IPS DF 19.7 (cell line): ENCODE data around the gene SECTM1.
"Not testable (repeated sequence)": the region's sequence is repeated elsewhere in the genome, so short reads cannot be mapped to it uniquely, and the experiment has no call there.

ENCODE experiments used
- DNase-seq: peaks from one replicate; pipeline ENCODE4 v3.0.0-alpha.2; 2013; ENCODE audit warnings: low read depth, low spot score

SECTM1 gene

DNA sequence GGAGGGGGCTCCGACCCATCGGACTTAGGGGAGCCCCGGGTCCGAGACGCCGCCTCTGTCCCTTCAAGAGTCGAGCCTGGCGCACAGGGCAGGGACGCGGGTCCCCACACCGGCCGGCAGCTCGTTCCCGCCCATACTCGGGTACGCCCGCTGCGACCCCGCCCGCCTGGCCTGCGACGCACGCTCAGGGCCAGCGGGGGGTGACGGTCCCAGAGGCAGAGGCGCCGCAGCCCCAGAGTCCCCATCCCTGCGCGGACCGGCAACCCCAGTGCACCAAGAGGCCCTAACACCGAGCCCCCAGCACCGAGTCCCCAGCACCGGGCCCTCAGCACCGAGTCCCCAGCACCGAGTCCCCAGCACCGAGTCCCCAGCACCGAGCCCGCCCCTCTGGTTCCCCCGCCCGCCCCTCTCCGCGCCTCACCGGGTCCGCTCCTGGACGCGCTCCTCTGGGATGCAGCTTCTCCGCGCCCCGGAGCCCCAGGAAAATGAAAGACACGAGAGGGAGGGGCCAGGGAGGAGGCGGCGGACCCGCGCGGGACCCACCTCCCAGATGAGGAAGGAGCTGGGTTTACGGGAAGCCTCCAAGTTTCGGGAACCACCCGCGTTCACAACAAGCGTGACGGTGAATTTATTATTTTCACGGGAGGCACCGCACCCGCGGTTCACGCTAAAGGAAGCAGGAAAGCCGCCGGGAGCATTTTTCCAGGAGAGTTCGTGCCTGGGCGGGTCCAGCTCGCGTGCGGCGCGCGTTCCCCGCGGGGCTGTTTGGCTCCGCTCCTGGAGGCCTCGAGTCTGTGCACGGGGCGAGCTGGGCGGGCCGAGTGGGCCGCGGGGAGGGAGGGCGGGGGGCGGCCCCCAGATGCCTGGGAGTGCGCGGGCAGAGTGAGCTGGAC, at the start of gene SECTM1:
Gene SECTM1, minus strand, starts transcription at position 488 of the 893 bp plus-strand sequence. CDS start 6,526 bp downstream, outside the sequence.
- DNase-seq, result no peak

DNA sequence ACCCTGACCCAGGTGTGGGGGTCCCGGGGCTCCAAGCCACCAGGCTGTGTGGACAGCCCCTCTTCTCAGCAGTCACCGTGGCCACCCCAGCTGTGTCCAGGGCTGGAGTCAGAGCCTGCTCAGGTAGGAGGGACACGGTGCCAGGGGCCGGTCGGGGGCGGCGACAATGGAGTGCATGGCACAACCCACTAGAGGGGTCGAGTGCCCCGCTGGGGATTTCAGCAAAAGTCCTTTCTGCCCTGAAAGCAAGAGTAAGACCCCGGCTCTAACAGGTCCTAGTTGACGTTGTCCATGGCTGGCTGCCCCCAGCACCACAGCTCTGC, 49.3 kb upstream of the SECTM1 start:
- DNase-seq, result no peak

DNA sequence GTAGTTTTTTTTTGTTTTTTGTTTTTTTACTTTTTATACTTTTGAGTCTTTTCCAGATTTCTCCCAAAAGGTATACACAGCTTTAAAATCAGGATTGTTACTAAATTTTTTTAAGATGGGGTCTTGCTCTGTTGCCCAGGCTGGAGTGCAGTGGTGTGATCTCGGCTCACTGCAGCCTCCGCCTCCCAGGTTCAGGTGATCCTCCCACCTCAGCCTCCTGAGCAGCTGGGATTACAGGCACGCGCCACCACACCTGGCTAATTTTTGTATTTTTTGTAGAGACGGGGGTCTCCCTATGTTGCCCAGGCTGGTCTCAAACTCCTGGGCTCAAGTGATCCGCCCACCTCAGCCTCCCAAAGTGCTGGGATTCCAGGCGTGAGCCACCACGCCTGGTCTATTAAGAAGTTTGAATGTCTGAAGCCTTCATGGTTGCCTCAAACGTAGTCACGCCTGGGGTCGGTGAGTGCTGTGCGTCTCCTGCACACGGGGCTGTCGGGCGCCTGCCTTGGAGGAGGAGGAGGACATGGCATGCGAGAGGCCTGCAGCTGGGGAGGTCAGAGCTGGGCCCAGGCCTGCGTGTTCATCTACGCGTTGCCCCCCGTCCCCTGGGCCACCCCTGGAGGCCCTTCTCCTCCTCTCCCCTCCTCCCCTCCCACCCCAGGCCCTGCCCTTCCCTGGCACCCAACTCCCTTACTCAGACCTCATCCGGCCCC, 48.8 kb upstream of the SECTM1 start:
- DNase-seq, result not testable (repeated sequence)

DNA sequence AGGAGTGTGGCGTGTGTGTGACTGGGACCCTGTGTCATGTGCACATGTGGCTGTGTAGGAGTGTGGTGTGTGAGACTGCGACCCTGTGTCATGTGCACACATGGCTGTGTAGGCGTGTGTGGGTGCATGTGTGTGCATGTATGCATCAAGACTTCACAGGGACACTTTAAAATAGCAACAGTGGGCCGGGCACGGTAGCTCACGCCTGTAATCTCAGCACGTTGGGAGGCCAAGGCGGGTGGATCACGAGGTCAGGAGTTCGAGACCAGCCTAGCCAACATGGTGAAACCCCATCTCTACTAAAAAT, 48.1 kb upstream of the SECTM1 start:
- not testable (repeated sequence) for DNase-seq

DNA sequence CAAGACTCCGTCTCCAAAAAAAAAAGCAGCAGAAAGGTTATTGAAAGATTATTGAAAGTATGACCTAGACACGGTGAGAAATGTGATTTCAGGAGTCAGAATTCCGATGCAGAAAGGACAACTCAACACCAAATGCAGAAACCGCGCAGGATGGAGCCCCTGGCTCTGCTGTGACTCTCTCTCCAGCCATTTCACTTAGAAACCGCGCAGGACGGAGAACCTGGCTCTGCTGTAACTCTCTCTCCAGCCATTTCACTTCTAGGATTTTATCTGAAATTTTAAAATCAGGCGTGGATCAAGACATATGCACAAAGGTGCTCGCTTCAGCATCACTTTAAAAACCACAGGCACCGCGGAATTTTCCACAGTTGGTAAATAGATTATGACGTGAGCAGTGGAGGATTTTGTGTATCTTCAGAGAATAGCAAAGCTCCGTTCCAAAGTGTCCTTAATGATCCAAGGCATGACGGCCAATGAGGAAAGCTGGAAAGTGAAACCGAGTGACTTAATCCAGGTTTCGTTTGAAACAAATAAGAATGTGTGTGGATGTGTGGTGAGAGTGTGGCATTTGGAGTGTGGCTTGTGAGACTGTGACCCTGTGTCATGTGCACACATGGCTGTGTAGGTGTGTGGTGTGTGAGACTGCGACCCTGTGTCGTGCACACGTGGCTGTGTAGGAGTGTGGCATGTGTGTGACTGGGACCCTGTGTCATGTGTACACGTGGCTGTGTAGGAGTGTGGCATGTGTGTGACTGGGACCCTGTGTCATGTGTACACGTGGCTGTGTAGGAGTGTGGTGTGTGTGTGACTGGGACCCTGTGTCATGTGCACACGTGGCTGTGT, 47.5 kb upstream of the SECTM1 start:
- no peak for DNase-seq

DNA sequence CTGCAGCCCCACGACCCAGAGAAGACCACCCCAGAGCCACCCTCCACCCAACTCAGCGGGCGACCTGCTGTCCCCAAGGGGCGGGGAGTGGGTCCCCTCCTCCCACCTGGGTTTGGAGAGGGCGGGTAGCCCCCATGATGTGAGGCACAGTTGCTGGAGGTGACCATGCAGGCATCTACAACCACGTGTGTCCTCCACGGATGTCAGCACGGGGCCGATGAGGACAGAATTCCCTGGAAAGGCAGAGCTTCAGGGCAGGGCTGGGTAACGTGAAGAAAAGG, 45.1 kb upstream of the SECTM1 start:
- no peak for DNase-seq

DNA sequence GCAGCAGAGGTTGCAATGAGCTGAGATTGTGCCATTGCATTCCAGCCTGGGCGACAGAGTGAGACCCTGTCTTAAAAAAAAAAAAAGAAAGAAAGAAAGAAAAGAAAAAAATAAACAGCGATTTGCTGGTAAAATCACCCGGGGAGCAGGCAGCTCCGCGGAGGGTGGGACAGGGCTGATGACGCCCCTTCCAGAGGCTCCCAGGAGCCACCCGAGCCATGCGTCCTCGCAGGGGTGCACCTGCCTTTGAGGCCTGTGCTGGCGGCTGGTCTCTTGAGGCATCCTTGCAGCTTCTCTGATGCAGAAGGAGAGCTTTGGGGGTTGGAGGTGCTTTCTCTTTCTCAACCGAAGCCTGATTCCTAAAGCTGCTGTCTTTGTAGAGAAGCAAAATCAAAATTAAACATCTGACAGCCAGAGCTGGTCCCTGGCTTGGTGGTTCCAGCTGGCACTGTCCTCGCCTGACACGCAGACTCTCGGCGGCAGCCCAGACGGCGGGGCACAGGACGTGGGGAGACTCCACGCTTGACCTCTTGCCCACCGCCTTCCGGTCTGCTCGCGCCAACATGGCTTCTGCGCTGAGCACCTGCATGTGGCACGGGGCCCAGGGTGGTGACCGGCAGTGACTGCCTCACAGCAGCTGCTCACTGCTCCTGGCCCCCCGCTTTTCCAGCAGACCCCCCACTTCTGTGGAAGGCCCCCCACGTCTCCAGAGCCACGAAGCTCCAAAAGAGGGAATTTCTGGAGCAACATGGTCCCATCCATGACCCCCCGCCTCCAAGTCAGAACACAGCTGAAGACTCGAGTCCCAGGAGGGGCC, 44.6 kb upstream of the SECTM1 start:
- DNase-seq, result no peak

DNA sequence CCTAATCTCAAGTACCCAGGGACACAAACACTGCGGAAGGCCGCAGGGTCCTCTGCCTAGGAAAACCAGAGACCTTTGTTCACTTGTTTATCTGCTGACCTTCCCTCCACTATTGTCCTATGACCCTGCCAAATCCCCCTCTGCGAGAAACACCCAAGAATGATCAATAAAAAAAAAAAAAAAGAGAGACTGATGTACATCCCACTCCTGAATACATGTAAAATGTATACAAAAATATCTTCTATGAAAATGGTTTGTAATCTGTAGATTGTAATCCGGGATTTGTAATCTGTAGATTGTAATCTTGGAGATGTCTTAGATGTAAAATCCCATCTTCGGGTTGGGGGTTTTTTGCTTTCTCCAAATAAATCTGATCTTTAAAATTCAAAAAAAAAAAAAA, 43.7 kb upstream of the SECTM1 start:
- not testable (repeated sequence) for DNase-seq

DNA sequence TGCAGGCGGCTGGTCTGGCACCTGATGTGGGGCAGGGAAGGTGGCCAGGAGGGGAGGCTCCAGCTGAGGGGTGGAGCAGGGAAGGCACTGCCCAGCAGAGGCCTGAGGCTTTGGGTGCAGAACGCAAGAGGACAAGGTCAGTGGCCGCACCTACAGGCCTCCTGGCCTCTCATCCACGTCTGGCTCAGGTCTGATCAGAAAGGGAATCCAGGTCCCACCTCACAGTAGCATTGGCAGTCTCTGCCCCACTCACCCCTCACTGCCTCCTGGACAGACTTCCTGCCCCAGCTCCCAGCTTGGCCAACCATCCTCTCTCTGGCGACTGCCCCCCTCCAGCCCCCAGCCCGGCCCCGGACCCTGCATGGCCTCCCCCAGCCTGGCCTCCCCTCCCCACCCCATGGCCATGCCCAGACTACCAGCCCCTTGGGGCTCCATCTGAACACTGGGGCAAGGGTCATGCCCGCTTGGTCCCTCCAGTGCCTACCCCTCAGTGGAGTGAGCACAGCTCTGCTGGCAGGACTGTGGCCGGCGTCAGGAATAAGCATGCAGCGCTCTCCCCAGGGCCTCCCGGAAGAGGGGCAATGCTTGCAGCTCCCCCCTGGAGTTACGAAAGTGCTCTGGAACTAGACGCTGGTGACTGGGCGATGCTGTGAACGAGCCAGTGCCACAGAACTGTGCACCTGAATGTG, 42.6 kb upstream of the SECTM1 start:
- no peak for DNase-seq

DNA sequence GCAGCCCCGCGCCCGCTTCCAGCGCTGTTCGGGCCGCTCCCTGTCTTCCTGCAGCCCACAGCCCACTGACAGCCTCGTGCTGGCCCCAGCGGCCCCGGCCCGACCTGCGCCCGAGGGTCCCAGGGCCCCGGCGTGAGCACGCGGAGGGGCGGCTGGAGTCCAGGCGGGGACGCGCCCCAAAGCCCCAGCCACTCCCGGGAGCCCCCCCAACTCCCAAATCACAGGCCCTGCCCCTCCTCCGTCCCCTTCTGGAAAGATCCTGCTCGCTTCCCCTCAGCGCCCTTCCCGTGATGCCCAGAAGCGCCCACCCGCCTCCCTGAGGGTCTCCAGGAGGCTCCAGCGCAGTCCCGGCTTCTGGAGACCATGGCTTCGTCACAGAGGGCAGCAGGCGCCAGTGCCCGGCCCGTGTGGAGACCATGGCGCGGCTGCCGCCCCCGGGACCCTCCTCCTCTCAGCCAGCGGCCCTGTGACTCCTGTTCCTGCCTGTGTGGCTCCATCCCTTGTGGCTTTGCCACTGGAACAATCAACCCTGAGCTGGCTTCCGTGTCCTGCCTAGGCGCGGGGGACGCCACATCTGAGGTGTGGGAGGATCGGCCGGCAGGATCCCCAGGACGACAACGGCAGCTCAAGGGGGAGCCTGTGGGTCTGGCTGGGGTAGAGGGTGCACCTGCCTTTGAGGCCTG, 41.9 kb upstream of the SECTM1 start:
- DNase-seq, result no peak

DNA sequence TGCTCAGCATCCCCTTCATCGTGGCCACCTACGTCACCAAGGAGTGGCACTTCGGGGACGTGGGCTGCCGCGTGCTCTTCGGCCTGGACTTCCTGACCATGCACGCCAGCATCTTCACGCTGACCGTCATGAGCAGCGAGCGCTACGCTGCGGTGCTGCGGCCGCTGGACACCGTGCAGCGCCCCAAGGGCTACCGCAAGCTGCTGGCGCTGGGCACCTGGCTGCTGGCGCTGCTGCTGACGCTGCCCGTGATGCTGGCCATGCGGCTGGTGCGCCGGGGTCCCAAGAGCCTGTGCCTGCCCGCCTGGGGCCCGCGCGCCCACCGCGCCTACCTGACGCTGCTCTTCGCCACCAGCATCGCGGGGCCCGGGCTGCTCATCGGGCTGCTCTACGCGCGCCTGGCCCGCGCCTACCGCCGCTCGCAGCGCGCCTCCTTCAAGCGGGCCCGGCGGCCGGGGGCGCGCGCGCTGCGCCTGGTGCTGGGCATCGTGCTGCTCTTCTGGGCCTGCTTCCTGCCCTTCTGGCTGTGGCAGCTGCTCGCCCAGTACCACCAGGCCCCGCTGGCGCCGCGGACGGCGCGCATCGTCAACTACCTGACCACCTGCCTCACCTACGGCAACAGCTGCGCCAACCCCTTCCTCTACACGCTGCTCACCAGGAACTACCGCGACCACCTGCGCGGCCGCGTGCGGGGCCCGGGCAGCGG, 41.2 kb upstream of the SECTM1 start:
- DNase-seq, result no peak

DNA sequence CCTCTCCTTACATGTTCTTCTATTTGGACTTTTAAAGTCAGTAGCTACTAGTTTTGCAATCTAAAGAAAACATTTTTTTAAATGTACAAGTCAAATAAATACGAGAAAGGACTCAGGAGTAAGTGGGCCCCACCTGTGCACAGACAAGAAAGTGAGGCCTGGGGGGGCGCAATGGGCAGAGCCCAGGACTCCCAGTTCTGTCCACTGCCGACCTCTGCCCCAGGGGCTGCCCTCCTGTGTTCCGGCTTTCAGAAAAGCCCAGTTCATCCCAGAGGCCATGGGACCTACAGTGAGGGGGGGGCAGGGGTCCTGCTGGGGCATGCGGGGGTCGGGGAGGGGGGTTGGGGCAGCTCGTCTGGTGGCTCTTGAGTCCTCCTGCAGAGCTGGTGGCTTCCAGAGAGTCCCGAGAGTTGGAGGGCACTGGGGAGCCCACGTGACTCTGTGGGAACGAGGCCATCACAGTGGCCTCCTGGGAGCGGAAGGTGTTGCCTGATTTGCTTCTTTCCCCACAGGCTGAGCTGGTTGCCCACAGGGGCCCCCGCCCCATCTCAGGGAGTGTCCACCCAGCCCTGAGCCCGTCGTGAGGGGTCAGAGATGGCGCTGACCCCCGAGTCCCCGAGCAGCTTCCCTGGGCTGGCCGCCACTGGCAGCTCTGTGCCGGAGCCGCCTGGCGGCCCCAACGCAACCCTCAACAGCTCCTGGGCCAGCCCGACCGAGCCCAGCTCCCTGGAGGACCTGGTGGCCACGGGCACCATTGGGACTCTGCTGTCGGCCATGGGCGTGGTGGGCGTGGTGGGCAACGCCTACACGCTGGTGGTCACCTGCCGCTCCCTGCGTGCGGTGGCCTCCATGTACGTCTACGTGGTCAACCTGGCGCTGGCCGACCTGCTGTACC, 40.4 kb upstream of the SECTM1 start:
- DNase-seq, result no peak

DNA sequence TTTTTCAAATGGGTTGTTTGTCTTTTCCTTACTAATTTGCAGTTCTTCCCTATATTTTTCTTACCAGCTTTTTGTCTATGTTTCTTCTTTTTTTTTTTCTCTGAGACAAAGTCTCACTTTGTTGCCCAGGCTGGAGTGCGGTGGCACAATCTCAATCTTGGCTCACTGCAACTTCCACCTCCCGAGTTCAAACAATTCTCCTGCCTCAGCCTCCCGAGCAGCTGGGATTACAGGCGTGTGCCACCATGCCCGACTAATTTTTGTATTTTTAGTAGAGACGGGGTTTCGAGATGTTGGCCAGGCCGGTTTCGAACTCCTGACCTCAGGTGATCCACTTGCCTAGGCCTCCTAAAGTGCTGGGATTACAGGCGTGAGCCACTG, 39.5 kb upstream of the SECTM1 start:
- not testable (repeated sequence) for DNase-seq

DNA sequence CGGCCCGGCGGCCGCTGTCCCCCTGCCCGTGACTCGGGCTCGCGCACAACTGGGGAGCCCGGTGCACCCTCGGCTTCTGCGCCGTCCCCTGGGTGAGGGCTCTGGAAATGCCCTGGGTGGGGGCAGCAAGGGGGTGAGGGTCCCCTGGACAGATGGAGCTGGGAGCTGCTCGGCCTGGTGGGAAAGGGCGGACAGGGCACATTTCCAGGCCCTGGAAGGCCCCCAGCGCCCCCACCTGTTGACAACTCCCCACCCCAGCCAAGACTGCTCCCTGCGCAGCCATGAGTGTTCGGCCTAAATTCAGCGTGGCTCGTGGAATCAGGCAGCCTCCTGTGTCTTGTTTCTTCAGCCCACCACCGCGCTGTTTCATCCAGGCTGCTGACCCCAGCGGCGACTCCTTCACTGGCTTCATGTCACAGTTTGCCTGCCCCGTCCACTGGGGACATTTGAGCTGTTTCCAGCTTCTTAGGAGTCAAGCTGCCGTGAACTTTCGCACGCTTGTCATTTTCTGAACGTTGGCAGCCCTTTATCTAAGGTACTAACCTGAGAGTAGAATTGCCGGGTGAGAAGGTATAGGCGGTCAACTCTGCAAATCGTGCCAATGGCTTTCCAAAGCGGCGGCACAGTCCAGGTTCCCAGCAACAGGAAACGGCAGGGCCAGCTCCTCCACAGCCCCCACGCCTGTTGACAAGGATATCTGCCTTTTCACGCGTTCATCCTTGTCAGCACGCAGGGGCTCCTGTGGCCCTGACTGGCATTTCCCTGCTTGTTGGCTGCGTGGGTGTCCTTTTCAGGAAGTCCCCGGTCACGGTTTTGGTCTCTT, 38.9 kb upstream of the SECTM1 start:
- DNase-seq, result no peak

DNA sequence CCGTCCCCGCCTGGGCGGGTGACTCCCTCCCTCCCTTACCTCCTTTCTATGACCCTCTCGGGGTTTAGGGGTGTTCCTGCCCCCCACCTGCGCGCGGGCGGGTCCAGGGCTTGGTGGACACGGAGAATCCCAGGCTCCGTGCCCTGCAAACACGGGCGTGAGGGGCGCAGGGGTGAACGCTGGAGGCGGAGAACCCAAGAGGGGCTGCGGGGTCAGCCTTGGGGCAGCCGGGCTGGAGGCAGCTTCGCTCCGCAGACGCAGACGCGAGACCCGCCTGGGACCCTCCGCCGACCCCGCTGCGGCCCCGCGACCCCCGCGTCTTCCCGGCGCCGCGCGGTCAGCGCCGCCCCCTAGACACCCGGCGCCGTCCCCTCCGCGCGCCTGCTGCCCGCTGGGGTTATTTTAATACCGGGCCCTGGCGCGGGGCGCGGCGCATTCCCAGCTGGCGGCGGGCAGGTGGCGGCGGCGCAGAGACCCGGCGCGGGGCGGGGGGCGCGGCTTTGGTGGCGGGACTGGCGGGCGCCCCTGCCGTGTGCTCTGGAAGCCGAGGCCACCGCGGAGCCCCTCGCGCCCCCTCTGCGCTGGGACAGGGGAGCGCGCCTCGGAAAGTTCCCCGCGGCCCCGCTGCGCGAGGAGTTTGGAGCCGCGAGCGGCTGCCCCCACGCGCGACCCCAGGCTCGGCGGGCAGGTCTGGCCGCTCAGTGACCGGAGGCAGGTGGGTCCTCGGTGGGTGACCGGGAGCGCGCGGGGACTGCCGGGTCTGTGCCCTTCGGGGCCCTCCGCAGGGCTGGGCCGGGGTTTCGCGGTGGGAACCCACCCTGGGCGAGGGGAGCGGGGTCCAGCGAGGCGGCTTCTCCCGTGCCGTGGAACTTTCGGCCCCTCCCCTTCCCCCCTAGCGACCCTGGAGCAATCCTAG, 38.0 kb upstream of the SECTM1 start, which contains the start of gene UTS2R:
Gene UTS2R, plus strand, starts transcription at position 433 of the 916 bp plus-strand sequence. CDS start 2,560 bp downstream, outside the sequence.
- no peak for DNase-seq

DNA sequence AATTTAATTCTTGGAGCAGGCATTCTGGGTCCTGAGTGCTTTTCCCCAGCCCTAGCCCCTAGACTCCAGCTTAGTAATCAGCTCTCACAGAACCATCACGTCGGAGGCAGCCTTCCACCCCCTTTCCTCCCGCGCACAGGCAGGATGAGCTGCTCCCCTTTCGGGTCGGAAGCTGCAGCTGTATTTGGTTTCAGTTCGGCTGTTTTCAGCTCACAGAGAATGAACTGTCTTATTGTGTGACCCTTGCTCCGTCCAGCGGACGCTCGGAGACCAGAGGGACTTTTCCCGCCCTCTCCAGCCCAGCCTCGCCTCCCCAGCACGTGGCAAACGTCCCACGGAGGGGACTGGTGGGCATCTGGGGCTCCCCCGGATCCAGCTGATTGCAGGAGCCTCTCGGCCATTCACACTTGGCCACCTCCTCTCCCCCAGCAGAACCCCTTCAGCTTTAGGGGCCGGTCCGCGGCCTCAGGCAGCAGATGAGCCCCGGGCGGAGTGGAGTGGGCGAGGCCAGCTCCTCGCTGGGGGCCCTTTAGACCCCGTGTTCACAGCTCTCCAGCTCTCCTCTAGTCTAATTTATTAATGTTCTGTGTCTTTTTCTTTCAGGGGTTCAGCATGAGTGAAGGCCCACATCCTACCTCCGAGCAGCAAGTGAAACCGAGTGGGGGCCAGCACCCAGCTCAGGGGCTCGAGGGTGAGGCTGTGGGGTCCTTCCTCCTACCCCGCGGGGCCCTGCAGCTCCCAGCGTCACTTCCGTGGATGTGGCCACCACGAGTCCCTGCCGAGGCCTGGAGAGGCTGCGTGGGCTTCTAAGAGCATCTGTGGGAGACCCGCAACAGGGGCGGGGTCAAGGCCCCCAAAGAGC, 37.1 kb upstream of the SECTM1 start:
- no peak for DNase-seq
